Mesenchymal stem cell (in vitro differentiated cells and primary cell): ENCODE measurements around the gene IRF7.

Experiments
- DNase-seq: peaks from one replicate; pipeline ENCODE4 v3.0.0-alpha.2; 2013
- H2AFZ ChIP-seq: one replicate; pipeline ENCODE4 v1.6.1; 2013; ENCODE audit warnings: low read depth, mild to moderate bottlenecking, control low read depth, inconsistent platforms, low read length, moderate library complexity
- H2AK5ac ChIP-seq: 2 replicates; pipeline ENCODE4 v1.6.1; 2013; ENCODE audit warnings: low read length, moderate library complexity, mild to moderate bottlenecking, inconsistent platforms; ENCODE audit not compliant: severe bottlenecking
- H2BK120ac ChIP-seq: one replicate; pipeline ENCODE4 v1.6.1; 2013; ENCODE audit warnings: low read depth, mild to moderate bottlenecking, inconsistent platforms, low read length, moderate library complexity
- H2BK12ac ChIP-seq, 2 experiments: one replicate each; pipeline ENCODE4 v1.6.1; 2013; ENCODE audit warnings: inconsistent platforms in 2 of 2, low read length in 2 of 2, mild to moderate bottlenecking in 2 of 2, moderate library complexity in 2 of 2, control low read depth in 1 of 2
- H2BK15ac ChIP-seq: one replicate; pipeline ENCODE4 v1.6.1; 2013; ENCODE audit warnings: mild to moderate bottlenecking, low read depth, inconsistent platforms; ENCODE audit not compliant: poor library complexity, severe bottlenecking
- H2BK5ac ChIP-seq: 2 replicates; pipeline ENCODE4 v1.6.1; 2013; ENCODE audit warnings: low read depth, mild to moderate bottlenecking, low read length, control low read depth, inconsistent platforms; ENCODE audit not compliant: poor library complexity, severe bottlenecking
- H3K14ac ChIP-seq, 2 experiments: one replicate each; pipeline ENCODE4 v1.6.1; 2013; ENCODE audit warnings: inconsistent platforms in 2 of 2, low read length in 2 of 2, control low read depth in 1 of 2, mild to moderate bottlenecking in 1 of 2, moderate library complexity in 1 of 2
- H3K18ac ChIP-seq, 2 experiments: one replicate each; pipeline ENCODE4 v1.6.1; 2013; ENCODE audit warnings: inconsistent platforms in 2 of 2, low read length in 2 of 2, control low read depth in 1 of 2, low read depth in 1 of 2, mild to moderate bottlenecking in 1 of 2
- H3K23ac ChIP-seq, 2 experiments: one replicate each; pipeline ENCODE4 v1.6.1; 2013; ENCODE audit warnings: inconsistent platforms in 2 of 2, low read length in 2 of 2, mild to moderate bottlenecking in 2 of 2, moderate library complexity in 2 of 2, control low read depth in 1 of 2
- H3K27ac ChIP-seq: 2 replicates; pipeline ENCODE4 v1.5.1; 2013; ENCODE audit warnings: mild to moderate bottlenecking, moderate library complexity, low read length, control low read depth, inconsistent platforms; ENCODE audit not compliant: poor library complexity, severe bottlenecking
- H3K27me3 ChIP-seq, 2 experiments: 2 replicates each; pipeline versions ENCODE4 v1.6.1 to v1.7.0; 2013; ENCODE audit warnings: low read length in 2 of 2, mild to moderate bottlenecking in 2 of 2, moderate library complexity in 2 of 2, control low read depth in 1 of 2, inconsistent platforms in 1 of 2; ENCODE audit not compliant: control insufficient read depth in 1 of 2, insufficient read depth in 1 of 2
- H3K36me3 ChIP-seq, 2 experiments: 2 replicates each; pipeline versions ENCODE4 v1.6.1 to v1.7.0; 2013; ENCODE audit warnings: low read length in 2 of 2, control low read depth in 1 of 2, inconsistent platforms in 1 of 2, low read depth in 1 of 2, mild to moderate bottlenecking in 1 of 2; ENCODE audit not compliant: insufficient read depth in 2 of 2, control insufficient read depth in 1 of 2
- H3K4ac ChIP-seq, 2 experiments: one replicate each; pipeline ENCODE4 v1.6.1; 2013; ENCODE audit warnings: inconsistent platforms in 2 of 2, low read length in 2 of 2, mild to moderate bottlenecking in 2 of 2, moderate library complexity in 2 of 2, control low read depth in 1 of 2, low read depth in 1 of 2
- H3K4me1 ChIP-seq: 2 replicates; pipeline ENCODE4 v1.6.1; 2013; ENCODE audit warnings: low read depth, low read length, control low read depth; ENCODE audit not compliant: control insufficient read depth, insufficient read depth
- H3K4me2 ChIP-seq: 2 replicates; pipeline ENCODE4 v1.6.1; 2013; ENCODE audit warnings: low read length, mild to moderate bottlenecking, inconsistent platforms; ENCODE audit not compliant: poor library complexity, severe bottlenecking
- H3K4me3 ChIP-seq, 2 experiments: 2 replicates each; pipeline versions ENCODE4 v1.5.1 to v1.7.0; 2013; ENCODE audit warnings: low read length in 2 of 2, mild to moderate bottlenecking in 2 of 2, control low read depth in 1 of 2, low read depth in 1 of 2; ENCODE audit not compliant: insufficient read depth in 1 of 2
- H3K79me1 ChIP-seq: replicated peaks from 2 replicates; pipeline ENCODE4 v1.6.1; 2013; ENCODE audit warnings: mild to moderate bottlenecking, control low read depth, low read length, inconsistent platforms; ENCODE audit not compliant: poor library complexity, severe bottlenecking
- H3K9ac ChIP-seq: 2 replicates; pipeline ENCODE4 v1.7.0; 2013; ENCODE audit warnings: mild to moderate bottlenecking, low read length, moderate library complexity
- H3K9me3 ChIP-seq: 2 replicates; pipeline ENCODE4 v1.7.0; 2013; ENCODE audit warnings: mild to moderate bottlenecking, low read length; ENCODE audit not compliant: control insufficient read depth
- H4K8ac ChIP-seq: one replicate; pipeline ENCODE4 v1.6.1; 2013; ENCODE audit warnings: inconsistent platforms, mild to moderate bottlenecking, low read length, moderate library complexity
- H4K91ac ChIP-seq: one replicate; pipeline ENCODE4 v1.6.1; 2013; ENCODE audit warnings: mild to moderate bottlenecking, low read length, inconsistent platforms
- WGBS: methylation state at CpG from one replicate; pipeline ENCODE4 v1.1.7; 2013; ENCODE audit warnings: mixed read lengths; 5-methylcytosine and 5-hydroxymethylcytosine counted together

The IRF7 gene

DNA sequence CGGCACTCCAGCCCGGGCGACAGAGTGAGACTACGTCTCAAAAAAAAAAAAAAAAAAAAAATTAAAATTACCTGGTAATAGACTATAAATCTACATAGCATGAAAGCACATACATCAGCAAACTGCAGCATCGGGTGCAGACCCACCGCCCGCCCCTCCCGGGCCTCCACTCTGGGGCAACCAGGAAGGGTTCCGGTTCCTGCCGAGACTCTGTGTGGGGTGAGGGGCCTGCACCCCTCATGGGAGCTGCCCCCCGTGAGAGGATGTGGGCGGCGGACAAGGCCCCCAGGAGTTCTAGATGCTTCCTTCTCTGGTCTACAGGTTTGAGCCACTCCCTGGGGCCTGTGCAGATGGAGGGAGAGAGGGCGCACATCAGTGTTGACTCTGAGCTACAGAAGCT lies 30.5 kb upstream of the IRF7 start:
- no peak overlapping the region for H3K23ac ChIP-seq
- peaks cover 5% of the 10 kb centered on the region for H3K79me1 ChIP-seq
- no peak overlapping the region for H2AK5ac ChIP-seq
- no peak overlapping the region for H2BK5ac ChIP-seq
- H2BK15ac ChIP-seq: peak overlapping the region; percentile 18
- no peak overlapping the region for H2BK12ac ChIP-seq
- H3K18ac ChIP-seq: no peak overlapping the region
- DNase-seq: no peak
- H4K8ac ChIP-seq: no peak overlapping the region
- no peak overlapping the region for H3K27ac ChIP-seq
- no peaks in the 10 kb centered on the region for H3K27me3 ChIP-seq
- H3K4ac ChIP-seq: no peak overlapping the region
- H3K36me3 ChIP-seq: peaks cover 48 to 74% of the 10 kb centered on the region in 2 experiments
- no peak overlapping the region for H4K91ac ChIP-seq
- no peak overlapping the region for H3K4me2 ChIP-seq
- H3K14ac ChIP-seq: no peak overlapping the region
- peaks cover 9% of the 10 kb centered on the region for H3K4me1 ChIP-seq
- no peak overlapping the region for H3K4me3 ChIP-seq
- no peaks in the 10 kb centered on the region for H3K9me3 ChIP-seq
- H2BK120ac ChIP-seq: no peak overlapping the region
- no peak overlapping the region for H3K9ac ChIP-seq
- no peak overlapping the region for H2AFZ ChIP-seq
- WGBS: 98% methylated on average over 9 of the region's 14 CpGs

DNA sequence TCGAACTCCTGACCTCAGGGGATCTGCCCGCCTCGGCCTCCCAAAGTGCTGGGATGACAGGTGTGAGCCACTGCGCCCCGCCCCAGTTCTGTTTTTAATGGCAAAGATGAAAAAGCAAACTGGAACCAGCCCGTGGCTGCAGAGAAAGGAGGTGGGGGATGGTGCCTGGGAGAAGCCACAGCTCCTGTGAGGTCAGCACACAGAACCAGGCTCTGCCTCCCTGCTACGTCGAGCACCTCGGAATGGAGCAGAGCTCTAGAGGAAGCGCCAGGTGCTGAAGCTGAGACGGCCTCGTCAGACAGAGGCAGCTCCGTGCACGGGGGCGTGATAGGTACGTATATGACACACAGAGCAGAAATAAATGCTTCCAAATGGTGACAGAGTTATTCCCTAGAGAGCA lies 29.8 kb upstream of the IRF7 start:
- no peak for DNase-seq
- no peak overlapping the region for H3K23ac ChIP-seq
- 92% methylated on average over 16 of the region's 16 CpGs for WGBS

DNA sequence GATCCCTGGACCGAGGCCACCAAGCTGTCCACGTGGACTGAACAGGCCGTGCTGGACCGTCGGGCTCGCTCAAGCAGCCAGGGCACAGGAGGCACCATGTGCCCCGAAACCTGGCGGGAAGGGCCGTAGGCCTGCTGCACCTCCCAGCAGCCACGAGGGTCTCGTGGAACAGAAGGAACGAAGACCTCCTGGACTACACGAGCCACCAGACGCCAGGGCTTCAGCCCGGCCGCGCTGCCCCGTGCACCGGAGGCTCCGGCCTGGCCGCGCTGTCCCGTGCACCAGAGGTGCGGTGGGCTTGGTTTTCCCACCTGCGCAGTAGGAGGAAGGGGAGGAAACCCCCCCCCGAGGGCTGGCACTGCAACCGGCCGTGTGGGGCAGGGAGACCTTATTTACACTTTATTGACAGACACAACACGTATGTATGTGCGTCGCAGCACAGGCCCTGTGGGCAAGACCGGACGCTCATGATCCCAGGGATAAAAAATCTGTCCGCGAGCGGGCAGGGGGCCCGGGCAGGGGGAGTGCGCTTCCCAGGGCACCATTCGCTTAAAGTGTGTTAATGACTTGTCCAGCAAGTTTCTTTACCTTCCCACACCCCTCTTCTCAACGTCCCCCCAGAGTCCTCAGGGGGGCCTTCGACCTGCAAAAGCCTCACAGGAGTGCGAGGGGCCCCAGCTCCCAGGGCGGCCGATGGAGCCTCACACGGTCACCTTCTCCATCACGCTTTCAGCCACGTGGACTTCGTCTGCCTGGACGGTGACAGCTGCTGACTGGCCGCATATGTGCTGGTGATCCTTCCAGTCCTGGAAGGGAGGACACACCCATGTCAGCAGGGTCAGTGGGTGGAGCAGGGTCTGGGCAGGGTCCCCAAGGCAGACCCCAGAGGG lies 28.3 kb upstream of the IRF7 start:
- Histone ChIP-seq H2AK5ac (no peak overlapping the region), H3K27ac (no peak overlapping the region), H4K8ac (no peak overlapping the region), H2BK120ac (no peak overlapping the region), H3K18ac (no peak overlapping the region), H2AFZ (no peak overlapping the region), H2BK12ac (no peak overlapping the region), H2BK5ac (no peak overlapping the region), H3K23ac (no peak overlapping the region), H3K4ac (no peak overlapping the region), H3K36me3 (peaks cover 37 to 69% of the 10 kb centered on the region in 2 experiments), H3K27me3 (peaks cover 0 to 2% of the 10 kb centered on the region in 2 experiments), H3K4me1 (peaks cover 29% of the 10 kb centered on the region), H3K9me3 (no peaks in the 10 kb centered on the region), H3K14ac (no peak overlapping the region), H3K79me1 (no peaks in the 10 kb centered on the region), H3K9ac (no peak overlapping the region), H3K4me3 (no peak overlapping the region), H2BK15ac (no peak overlapping the region), H4K91ac (no peak overlapping the region), H3K4me2 (no peak overlapping the region)
- DNase-seq: no peak
- WGBS: 92% methylated on average over 50 of the region's 50 CpGs

More for the DNA sequence above, 29.8 kb upstream of the IRF7 start:
- no peak overlapping the region for H2AK5ac ChIP-seq
- peaks cover 15% of the 10 kb centered on the region for H3K4me1 ChIP-seq
- no peak overlapping the region for H3K14ac ChIP-seq
- no peak overlapping the region for H4K8ac ChIP-seq
- H2BK15ac ChIP-seq: no peak overlapping the region
- no peak overlapping the region for H2BK12ac ChIP-seq
- H3K9ac ChIP-seq: no peak overlapping the region
- no peak overlapping the region for H2BK5ac ChIP-seq
- peaks cover 2% of the 10 kb centered on the region for H3K79me1 ChIP-seq
- H4K91ac ChIP-seq: no peak overlapping the region
- H3K4ac ChIP-seq: no peak overlapping the region
- no peak overlapping the region for H3K27ac ChIP-seq
- H3K9me3 ChIP-seq: no peaks in the 10 kb centered on the region
- H2BK120ac ChIP-seq: no peak overlapping the region
- H3K4me3 ChIP-seq: no peak overlapping the region
- no peak overlapping the region for H3K18ac ChIP-seq
- H3K36me3 ChIP-seq: peaks cover 42 to 70% of the 10 kb centered on the region in 2 experiments
- H3K4me2 ChIP-seq: no peak overlapping the region
- no peak overlapping the region for H2AFZ ChIP-seq
- H3K27me3 ChIP-seq: no peaks in the 10 kb centered on the region

GRCh38 chr11:643366-643765 lies 27.6 kb upstream of the IRF7 start:
- 97% methylated on average over 9 of the region's 9 CpGs for WGBS

More at GRCh38 chr11:643366-643765, 27.6 kb upstream of the IRF7 start:
- no peak overlapping the region for H2AFZ ChIP-seq
- no peaks in the 10 kb centered on the region for H3K79me1 ChIP-seq
- H2BK15ac ChIP-seq: no peak overlapping the region
- H3K9me3 ChIP-seq: no peaks in the 10 kb centered on the region
- no peak overlapping the region for H4K8ac ChIP-seq
- H3K9ac ChIP-seq: no peak overlapping the region
- H3K4me2 ChIP-seq: no peak overlapping the region
- peaks cover 32 to 65% of the 10 kb centered on the region in 2 experiments for H3K36me3 ChIP-seq
- H2BK12ac ChIP-seq: no peak overlapping the region
- no peak overlapping the region for H3K27ac ChIP-seq
- H2BK5ac ChIP-seq: no peak overlapping the region
- no peak overlapping the region for H3K23ac ChIP-seq
- H3K4me1 ChIP-seq: peaks cover 34% of the 10 kb centered on the region
- no peak for DNase-seq
- H3K4ac ChIP-seq: no peak overlapping the region
- no peak overlapping the region for H3K18ac ChIP-seq
- H3K14ac ChIP-seq: no peak overlapping the region
- H2AK5ac ChIP-seq: no peak overlapping the region
- no peak overlapping the region for H4K91ac ChIP-seq
- H3K27me3 ChIP-seq: peaks cover 4 to 9% of the 10 kb centered on the region in 2 experiments
- H2BK120ac ChIP-seq: no peak overlapping the region
- no peak overlapping the region for H3K4me3 ChIP-seq
